ENCODE data around the gene SOCS3. TPM values are rescaled to one million over a fixed set of nuclear protein-coding genes. Genes with fewer than 3 reads are reported as not detected.

SOCS3 gene
- total and polyA plus RNA-seq, 2 experiments from 2014 or later, result 13.2 to 32.9 TPM

GRCh38 chr17:78349891-78350642 lies 9.8 kb downstream of the SOCS3 start:
- no peak overlapping the region for H3K4me3 Mint-ChIP-seq
- H3K9me3 Mint-ChIP-seq, result 0 out of 3 replicates have a peak, but pooled peaks cover 4% of the 10 kb centered on the region
- Histone ChIP-seq H3K36me3 (ENCODE audit: insufficient read depth) (no peaks in the 10 kb centered on the region), H3K27ac (ENCODE audit: low read depth) (no peak overlapping the region), H3F3A (replicated peaks; ENCODE audit: low read depth) (peaks cover 35% of the 10 kb centered on the region), H3K4me3 (no peak overlapping the region), H3K4me2 (no peak overlapping the region), H3K9me2 (ENCODE audit: insufficient read depth) (no peaks in the 10 kb centered on the region; the same call in 1 of the 2 replicates), H3K79me2 (replicated peaks; ENCODE audit: insufficient read depth) (no peaks in the 10 kb centered on the region), H4K20me1 (replicated peaks; ENCODE audit: insufficient read depth) (no peaks in the 10 kb centered on the region), H3K27me3 (ENCODE audit: insufficient read depth) (peaks cover 4% of the 10 kb centered on the region), H3K4me1 (ENCODE audit: insufficient read depth) (peaks cover 28% of the 10 kb centered on the region), H2AFZ (no peak overlapping the region)
- H3K27ac Mint-ChIP-seq, result no peak overlapping the region
- H3K4me1 Mint-ChIP-seq, result peaks cover 32% of the 10 kb centered on the region
- peak; percentile 2 to 25; a peak in 1 of 4 replicates for TF ChIP-seq CTCF (conservative IDR thresholded peaks at IDR 0.05; ENCODE audit: low read depth in 2 of 2)
- no peak for TF ChIP-seq STAT1 (IDR thresholded peaks at IDR 0.05; ENCODE audit: unreplicated experiment)
- H3K27me3 Mint-ChIP-seq (ENCODE audit: insufficient read depth, low read depth, poor library complexity), result peaks cover 21% of the 10 kb centered on the region
- DNase-seq (ENCODE audit: low spot score) (no peak), ATAC-seq (no peak)
- H3K36me3 Mint-ChIP-seq (ENCODE audit: low read depth), result peaks cover 7% of the 10 kb centered on the region; the same call in 1 of the 3 replicates

- H3K9me2 ChIP-seq (ENCODE audit: insufficient read depth), result no peaks in the 10 kb centered on the region; the same call in 1 of the 2 replicates
- H3K27ac ChIP-seq (ENCODE audit: low read depth), result no peak overlapping the region
- no peak for ATAC-seq
- no peak overlapping the region for H3K4me3 Mint-ChIP-seq
- H4K20me1 ChIP-seq (replicated peaks; ENCODE audit: insufficient read depth), result no peaks in the 10 kb centered on the region
- no peaks in the 10 kb centered on the region for H3K27me3 ChIP-seq (ENCODE audit: insufficient read depth)
- peaks cover 20% of the 10 kb centered on the region for H3F3A ChIP-seq (replicated peaks; ENCODE audit: low read depth)
- H3K4me1 Mint-ChIP-seq, result peaks cover 23% of the 10 kb centered on the region
- no peak overlapping the region for H2AFZ ChIP-seq
- H3K36me3 Mint-ChIP-seq (ENCODE audit: low read depth), result no peaks in the 10 kb centered on the region
- H3K4me1 ChIP-seq (ENCODE audit: insufficient read depth), result peaks cover 20% of the 10 kb centered on the region
- no peaks in the 10 kb centered on the region for H3K79me2 ChIP-seq (replicated peaks; ENCODE audit: insufficient read depth)
- 0 out of 3 replicates have a peak, but pooled peaks cover 4% of the 10 kb centered on the region for H3K9me3 Mint-ChIP-seq
- no peak for DNase-seq (ENCODE audit: low spot score)
- H3K27ac Mint-ChIP-seq, result no peak overlapping the region
- no peak overlapping the region for H3K4me2 ChIP-seq
- H3K4me3 ChIP-seq, result no peak overlapping the region
- H3K27me3 Mint-ChIP-seq (ENCODE audit: insufficient read depth, low read depth, poor library complexity), result peaks cover 19% of the 10 kb centered on the region
- H3K36me3 ChIP-seq (ENCODE audit: insufficient read depth), result no peaks in the 10 kb centered on the region
- TF ChIP-seq STAT1 (IDR thresholded peaks at IDR 0.05; ENCODE audit: unreplicated experiment) (no peak), JUNB (IDR thresholded peaks at IDR 0.05; ENCODE audit: unreplicated experiment) (no peak), EZH2phosphoT487 (IDR thresholded peaks at IDR 0.05; ENCODE audit: unreplicated experiment) (no peak), ZNF462 (CRISPR knock-in tag; IDR thresholded peaks at IDR 0.05) (no peak), CREB1 (CRISPR knock-in tag; IDR thresholded peaks at IDR 0.05; ENCODE audit: low read depth) (no peak), REST (IDR thresholded peaks at IDR 0.05; ENCODE audit: unreplicated experiment) (no peak), ZNF114 (CRISPR knock-in tag; IDR thresholded peaks at IDR 0.05) (no peak)
Observed at GRCh38 chr17:78348055-78348770, 11.7 kb downstream of the SOCS3 start.
